Activated CD4-positive, alpha-beta T cell treated with anti-CD3 and anti-CD28 coated beads, Interleukin-2, amount 50 U/mL, for 24 hours (primary cell): ENCODE measurements around the gene CEP85.

Experiments
- DNase-seq, 2 donors: peaks; one replicate each; pipeline ENCODE4 v3.0.0-alpha.2; 2020; ENCODE audit warnings: low read depth in 1 of 2, low spot score in 1 of 2

CEP85 gene

DNA sequence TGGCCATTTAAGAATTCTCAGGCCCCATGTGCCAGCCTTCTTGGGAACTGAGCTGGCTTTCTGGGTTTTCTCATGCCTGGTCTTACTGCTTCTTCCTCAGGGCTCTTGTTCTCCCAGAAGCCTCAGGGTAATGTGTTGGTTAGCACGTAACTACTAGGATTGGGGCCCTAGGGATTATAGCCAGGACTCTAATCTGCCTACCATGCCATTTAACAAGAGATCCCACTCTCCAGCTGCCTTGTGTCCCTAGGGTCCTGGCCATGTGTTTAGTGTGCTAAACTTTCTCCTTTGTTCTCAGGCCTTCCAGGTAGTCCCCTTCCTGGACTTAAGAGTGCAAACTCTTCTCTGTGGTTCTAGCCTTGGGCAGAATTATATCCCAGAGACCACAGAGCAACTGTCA, 43.7 kb downstream of the CEP85 start:
- DNase-seq = no peak

DNA sequence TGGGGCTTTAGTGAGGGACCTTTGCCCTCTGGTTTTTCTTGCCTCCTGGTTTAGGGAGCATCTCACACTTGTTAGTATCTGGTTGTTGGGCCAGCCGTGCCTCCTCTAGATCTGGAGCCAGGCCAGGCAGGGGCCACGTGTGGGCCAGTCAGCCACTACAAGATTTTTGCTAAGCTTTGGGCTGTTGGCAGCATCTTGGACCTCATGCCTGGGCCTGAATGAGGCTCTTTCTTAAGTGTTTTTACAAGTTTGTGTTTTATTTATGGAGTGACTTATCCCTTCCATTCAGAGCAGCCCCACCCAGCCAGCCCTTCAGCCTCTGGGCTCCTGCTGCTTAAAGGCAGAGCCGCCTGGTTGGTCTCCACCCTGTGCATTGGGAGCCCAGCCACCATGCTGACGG, 44.3 kb downstream of the CEP85 start:
- no peak for DNase-seq

DNA sequence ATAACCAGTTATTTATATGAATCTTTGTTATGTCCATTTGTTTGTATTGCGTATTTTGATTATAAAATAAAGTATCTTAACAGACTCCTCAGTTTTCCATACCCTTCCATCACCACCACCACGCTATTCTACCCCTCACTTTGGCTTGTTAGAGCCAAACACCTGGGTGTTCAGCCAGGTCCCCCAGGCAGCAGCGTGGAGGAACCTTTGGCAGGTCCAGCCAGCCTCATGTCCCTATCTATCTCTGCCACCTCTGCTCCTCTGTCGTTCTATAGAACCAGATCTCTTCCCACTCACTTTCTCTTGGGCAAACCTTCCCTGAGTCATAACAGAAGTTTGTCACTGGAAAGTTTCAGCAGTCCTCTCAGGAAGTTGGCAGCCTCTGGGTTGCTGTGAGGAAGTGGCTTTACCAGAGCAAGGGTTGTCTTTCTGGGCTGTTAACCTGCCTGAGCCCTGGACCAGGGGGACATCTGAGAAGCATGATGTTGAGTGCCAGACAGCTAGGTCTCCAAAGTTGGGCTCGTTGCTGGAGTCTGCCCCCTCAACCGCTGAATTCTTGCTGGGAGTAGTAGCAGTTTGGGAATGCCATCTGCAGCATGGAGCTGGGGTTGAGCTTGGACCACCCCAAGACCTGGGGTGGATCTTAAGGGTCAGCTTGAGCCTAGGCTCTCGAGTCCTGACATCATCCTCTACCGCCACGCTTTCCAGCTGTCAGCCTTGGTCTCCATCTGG, 44.9 kb downstream of the CEP85 start:
- peak in 1 of 2 donors; percentile 58 for DNase-seq

DNA sequence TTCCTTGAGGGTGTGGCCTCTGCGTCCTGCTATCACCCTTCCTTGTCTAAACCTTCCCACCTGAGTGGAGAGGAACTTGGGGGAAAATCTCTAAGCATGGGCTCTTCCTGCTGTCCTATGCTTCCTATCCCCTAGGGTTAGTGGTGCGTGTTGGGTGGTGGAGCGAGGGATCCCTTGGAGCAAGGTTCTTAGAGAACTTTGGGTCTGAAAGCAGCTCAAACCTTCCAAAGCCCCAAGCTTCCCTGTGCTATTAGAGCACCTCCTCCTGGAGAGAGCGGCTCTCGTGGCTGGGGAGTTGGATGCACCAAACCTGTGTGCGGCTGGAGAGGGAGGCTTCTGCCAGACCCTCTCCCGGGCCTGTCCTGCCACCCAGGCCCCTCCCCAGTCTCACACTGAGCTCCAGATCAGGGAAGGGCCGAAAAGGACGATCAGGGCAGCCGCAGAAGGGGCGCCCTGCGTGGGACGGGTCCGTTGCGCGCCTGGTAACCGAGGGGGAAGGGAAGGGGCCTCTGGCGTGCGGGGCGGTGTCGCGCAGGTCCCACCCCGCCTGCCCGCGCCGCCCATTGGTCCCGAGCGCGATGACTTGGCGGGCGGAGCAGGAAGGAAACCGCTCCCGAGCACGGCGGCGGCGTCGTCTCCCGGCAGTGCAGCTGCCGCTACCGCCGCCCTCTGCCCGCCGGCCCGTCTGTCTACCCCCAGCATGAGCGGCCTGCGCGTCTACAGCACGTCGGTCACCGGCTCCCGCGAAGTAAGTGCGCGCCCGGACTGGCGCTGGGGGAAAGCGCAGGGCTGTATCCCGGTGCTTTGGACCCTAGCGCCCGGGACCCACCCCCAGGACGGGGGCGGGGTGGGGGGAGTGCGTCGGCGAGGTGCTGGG, 45.7 kb downstream of the CEP85 start, which contains the start of gene SH3BGRL3:
TSS of gene SH3BGRL3 (plus strand) at position 631 of the 877 bp plus-strand sequence. CDS start at position 701, 70 bp downstream.
- DNase-seq = peak; percentile 53 to 79

DNA sequence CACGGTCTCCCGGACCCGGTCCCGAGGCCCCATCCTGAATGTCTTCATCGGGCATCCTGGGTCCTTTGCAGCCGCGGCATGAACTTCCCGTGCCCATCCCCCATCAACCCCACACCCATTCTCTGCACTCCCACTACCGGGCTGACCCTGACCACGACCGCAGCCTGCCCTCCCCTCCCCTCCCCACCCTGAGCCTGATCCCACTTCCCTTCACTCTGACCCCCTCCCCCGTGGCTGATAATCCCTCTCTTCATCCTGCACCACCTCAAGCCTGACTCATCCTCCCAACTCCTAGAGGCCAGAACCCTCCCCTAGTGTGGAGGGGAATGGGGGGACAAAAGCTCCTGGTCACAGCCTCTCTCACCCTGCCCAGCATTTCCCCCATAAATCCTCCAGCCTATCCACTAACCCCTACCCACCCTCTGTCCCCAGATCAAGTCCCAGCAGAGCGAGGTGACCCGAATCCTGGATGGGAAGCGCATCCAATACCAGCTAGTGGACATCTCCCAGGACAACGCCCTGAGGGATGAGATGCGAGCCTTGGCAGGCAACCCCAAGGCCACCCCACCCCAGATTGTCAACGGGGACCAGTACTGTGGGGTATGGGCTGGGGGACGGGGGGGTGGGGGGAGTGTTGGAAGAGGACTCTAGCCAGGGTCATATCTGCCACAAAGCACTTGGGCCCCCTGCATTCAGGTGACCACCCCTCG, 46.5 kb downstream of the CEP85 start:
- no peak for DNase-seq

DNA sequence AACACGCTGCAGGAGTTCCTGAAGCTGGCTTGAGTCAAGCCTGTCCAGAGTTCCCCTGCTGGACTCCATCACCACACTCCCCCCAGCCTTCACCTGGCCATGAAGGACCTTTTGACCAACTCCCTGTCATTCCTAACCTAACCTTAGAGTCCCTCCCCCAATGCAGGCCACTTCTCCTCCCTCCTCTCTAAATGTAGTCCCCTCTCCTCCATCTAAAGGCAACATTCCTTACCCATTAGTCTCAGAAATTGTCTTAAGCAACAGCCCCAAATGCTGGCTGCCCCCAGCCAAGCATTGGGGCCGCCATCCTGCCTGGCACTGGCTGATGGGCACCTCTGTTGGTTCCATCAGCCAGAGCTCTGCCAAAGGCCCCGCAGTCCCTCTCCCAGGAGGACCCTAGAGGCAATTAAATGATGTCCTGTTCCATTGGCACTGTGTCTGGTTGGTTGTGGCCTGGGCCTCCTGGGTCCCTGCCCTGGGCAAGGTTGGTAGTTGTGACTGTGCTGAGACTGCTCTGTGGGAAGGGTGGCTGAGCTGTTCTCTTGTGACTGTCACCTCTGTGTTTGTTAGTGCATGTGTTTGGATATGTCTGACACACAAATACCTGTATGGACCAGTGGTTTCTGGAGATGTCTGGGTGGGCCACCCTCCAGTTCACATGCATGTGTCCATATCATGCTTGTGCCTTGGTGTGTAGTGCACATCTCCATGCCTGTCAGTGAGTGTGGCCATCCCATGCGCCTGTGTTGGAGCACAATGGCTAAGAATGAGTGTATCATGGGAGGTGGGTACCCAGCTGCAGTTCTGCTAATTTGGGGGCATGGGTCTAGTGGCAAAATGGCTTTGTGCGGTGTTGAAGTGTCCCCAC, 47.3 kb downstream of the CEP85 start:
- DNase-seq = no peak

DNA sequence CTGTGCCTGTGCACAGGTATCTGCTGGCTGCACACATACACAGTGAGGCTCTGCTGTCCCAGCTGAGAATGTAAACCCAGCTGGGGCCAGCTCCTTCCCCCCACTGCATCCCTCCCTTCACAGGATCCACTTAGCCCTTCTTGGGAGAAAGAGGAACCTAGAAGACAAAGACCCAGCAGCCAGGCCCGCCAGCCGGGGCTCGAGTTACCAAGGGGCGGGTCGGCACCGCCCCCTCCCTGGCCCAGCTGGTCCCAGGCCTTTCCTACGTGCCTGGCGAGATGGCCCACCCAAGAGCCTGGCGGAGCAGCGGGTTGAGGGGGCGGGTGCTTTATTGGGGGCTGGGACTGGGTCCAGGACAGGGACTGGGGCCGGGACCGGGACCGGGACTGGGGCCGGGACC, 48.0 kb downstream of the CEP85 start:
- no peak for DNase-seq

DNA sequence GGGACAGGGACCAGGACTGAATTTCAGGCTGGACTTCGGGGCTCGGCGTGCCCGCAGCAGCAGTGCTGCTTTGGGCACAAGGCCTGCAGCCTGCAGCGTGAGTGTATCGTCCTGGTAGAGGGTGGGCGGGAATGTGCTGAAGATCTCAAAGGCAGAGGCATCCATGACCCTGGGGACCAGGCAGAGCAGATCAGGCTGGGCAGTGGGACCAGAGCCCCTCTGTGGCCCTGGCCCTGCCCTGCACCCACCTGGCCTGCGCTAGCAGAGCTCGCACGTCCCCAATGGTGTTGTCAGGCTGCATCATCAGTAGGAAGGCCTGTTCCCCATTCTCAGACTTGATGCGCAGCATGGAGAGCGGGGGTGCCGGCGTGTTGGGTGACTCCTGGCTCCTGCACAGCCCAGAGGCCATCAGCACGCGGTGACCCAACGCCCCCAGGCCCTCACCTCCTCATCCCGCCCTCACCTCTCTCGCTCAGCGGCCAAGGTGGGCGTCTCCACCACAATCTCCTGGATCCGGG, 48.5 kb downstream of the CEP85 start:
- DNase-seq = no peak

DNA sequence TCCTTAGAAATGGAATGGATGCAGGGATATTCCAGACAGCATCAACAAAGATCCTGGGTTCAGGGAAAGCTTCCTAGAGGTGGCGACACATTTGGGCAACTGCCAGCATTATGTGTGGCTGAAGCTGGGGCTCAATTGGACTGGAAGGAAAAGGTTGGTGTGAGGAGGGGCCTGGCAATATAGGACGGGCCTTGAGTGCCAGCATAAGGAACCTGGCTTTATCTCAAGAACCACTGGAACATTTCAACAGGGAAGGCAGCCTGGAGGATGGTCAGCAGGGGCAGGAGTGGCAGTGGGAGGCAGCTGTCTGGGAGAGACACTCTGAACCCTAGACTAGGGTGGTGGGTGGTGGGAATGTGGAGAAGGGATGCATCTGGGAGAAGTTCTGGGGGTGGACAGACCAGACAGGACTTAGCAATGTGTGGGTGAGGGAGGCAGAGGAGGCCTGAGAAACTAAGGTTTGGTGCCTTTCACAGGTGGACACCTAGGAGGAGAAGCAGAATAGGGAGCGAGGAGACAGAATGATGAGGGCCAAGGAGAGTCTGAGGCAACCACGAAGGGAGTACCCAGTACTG, 49.4 kb downstream of the CEP85 start:
- DNase-seq = no peak

DNA sequence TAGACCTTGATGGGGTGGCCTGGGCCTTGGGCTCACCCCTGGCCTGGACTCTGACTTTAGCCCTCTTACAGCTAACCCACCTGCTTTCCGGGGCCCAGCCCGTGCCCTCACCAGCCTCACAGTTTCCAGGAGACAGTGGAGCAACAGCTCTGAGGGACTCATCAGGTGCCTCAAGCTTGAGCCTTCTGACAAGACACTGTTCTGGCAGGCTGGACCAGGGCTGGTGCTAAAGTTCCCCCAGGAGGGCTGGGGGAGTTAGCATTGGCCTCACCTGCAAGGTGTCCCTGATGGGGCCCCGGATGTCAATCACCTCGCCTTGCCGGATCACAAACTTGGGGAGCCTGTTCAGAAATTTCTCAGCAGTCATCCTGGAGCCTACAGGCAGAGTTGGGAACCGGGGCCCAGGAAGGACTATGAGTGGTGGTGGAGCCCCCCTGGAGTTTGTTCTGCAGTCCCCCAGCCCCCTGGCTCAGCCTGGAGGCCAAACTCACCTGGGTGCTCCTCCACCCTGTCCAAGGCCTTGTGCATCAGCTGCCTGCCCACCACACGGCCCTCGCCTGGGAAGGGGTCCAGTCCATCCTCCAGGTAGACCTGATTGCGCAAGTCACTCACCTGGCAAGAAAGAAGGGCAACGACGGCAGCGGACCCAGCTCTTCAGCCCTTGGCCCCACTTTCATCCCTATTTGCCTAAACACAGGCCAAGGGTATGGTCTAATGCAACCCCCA, 50.0 kb downstream of the CEP85 start:
- no peak for DNase-seq

DNA sequence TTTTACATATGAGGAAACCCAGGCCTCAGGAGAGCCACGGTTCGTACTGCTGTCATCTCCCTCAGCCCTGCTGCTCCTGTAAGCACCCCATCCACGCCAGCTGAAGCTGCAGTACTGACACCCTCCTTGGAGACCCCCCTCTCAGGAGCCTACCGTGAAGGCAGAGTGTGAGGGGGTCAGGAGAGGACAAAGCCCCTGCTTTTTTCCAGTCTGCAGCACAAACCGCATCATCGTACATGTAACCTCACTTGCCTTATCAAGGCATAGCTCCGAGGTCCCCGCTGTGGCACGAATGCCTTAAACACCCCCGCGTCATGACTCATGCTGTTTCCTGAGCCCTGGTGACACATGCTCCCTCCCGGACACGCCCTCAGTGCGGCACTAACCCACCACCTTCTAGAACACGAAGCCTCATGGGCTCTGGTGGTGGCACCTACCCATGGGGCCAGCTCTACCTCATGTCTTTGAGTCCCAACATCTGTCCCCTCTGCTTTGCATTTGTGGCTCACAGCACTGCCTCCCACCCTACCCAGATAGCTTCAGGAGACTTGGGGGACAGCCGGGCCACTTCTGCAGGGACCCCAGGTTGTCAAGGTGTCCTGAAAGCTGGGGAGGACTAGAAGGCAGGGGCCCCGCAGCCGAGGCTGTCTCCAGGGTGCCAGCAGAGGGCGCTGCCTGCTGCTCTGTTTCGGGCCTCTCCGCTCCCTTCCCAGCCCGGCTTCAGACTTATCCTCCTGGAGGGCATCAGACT, 50.8 kb downstream of the CEP85 start:
- peak; percentile 86 to 96 for DNase-seq

DNA sequence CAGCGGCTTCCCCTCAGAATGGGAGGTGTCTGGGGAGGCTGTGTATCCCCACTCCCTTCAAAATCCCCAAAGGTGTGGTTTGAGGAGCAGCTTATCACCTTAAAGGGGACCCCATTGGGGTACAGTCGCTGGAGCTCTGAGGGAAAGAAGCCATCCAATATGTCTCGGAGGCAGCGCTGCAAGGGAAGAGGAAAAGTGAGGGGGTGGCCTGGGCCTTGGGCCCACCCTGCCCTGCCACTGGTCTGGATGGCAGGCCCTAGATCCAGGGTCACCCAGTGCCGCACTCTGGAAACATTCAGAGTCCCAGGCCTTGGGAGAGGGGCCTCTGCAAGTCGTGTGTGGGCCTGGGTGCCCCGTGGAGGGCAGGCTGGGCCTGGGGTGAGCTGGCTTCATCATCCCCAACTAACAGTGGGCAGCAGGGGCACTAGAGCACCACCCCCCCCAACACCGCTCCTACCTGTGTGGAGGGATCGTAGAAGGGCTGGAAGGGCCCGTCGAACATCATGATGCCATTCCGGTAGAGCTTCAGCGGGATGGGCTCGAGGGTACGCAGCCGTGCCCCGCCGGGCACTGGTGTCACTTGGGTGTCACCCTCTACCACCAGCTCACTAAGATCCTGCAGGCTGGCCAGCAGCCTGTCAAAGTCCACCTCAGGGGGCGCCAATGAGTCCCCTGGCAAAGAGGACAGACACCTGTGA, 51.5 kb downstream of the CEP85 start:
- DNase-seq = no peak

DNA sequence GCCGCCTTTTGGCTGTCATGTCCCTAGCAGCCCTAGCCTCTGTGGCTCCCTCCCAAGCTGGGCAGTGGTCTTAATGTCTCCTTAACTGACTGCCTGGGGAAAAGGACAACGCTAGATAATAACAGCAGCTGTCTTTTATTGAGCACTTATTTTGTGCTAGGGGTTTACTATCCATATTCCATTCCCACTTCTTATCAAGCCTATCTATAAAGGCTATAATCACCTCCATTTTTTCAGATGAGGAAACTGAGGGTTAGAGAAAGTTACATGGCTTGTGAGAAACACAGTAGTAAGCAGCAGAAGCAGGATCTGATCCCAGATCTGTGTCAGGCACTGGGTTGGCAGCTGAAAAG, 52.0 kb downstream of the CEP85 start:
- DNase-seq = no peak

DNA sequence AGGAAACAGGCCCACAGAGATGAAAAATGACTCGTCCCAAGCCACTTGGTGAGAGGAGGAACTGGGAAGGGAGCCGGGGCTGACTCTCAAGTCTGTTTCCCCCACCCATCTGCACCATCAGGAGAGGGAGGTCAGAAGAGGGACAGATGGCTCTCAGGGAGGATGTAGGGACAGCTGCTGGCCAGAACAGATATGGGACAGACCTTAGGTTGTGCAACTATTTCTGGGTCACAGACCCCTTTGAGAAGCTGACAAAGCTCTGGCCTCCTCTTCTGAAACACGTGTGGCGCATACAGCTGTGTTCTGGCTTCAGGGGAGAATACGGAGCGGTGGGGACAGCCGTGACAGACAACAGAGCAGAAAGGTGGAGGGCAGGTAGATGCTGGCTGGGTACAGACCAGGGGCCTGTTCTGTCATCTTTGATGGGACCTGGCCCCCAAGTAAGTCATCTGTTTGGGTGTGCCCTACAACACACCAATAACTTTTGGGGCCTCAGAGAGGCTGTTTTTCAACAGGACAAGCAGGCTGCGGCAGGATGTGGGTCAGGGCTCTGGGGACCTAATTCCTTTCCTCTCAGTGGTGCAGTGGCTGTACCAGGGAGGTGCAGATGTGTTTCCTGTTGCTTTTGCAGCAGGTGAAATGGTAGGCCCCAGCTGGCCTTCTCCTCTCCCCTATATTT, 53.2 kb downstream of the CEP85 start:
- peak in 1 of 2 donors; percentile 46 for DNase-seq

DNA sequence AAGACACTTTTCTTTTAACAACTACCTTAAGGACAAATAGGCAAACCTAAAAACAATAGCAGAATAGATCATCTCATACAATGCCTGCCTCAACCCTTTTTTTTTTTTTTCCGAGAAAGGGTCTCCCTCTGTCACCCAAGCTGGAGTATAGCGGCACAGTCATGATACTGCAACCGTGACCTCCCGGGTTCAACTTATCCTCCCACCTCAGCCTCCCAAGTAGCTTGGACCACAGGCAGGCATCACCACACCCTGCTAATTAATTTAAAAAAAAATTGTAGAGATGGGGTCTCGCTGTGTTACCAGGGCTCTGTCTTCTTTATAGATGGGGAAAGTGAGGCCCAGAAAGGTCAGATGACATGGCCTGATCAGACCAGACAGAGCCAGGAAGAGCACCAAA, 53.8 kb downstream of the CEP85 start:
- no peak for DNase-seq

DNA sequence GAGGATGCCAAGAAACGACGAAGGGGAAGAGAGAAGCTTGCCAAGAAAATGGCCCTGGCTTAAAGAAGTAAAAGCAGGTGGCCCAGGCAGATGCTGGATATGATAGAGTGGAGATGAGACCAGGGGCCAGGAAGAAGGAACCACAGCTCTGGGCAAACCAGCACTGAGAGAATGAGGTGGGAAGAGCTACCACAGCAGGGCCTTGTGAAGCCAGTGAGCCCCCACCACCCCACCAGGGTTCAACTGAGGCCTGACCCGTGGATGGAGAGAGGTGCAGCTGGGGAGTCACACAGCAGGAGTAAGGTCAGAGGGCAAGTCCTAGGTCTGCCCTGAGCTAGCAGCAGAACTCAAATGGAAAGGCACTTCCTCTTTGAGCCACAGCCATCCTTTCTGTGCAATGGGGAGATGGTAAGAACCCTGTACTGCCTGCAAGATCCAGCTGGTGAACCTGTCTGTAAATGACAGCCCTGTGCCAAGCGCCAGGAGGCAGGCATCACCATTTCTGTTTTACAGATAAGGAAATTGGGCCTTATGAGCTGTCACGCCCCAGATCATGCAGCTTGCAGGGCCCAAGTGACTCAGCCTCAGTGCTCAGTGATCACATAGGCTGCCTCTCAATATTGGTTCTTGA, 54.4 kb downstream of the CEP85 start:
- DNase-seq = peak in 1 of 2 donors; percentile 66
